Stimulated activated CD4-positive, alpha-beta T cell treated with anti-CD3 and anti-CD28 coated beads, Interleukin-15, amount 100 ng/mL, for 24 hours (primary cell): ENCODE data around the gene CAMKMT.

Source experiments
- DNase-seq: peaks from one replicate; pipeline ENCODE4 v3.0.0-alpha.2; 2020

The CAMKMT gene

DNA sequence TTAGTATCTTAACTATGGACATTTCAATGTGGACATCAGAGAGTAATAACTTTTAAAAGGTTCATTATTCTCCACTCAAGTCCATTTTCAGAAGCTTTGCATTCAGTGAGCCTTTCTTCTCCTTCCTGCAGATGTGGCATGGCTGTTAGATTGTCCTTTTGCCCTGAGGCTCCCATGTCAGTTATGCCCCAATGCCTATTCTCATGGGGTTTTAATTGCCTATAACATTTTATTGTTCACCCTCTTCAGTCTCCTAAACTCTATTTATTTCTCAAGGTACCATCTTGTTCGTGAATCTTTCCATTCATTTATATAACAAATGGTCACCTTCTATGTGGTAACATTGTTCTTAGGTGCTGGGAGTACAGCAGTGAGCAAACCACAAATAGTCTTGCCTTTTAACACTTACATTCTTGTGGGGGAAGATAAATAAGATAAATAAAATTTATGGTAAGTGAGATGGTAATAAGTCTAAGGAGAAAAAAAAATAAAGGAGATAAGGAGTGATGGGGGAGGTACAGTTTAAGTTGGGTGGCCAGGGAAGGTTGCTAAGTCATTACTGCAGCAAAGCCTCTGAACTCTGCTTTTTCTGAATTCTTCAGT is 301.8 kb downstream of the CAMKMT start:
- no peak for DNase-seq

DNA sequence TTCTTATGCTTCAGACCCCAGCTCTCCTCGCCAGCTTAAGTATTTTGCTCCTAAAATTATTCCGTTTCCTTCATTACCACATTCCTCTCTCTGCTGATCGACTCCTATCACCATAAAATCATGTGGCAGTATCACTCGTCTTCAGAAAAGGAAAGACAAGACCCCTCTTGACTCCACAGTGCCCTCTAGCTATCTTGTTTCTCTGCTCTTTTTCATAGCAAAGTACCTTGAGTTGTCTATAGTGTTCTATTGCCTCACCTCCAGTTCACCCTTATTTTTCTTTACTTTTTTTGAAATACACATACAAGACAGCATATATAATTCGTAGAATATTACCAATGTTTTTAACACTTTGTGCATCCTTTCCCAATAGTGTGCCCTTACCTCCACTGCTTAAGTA is 306.6 kb downstream of the CAMKMT start:
- DNase-seq, result no peak

DNA sequence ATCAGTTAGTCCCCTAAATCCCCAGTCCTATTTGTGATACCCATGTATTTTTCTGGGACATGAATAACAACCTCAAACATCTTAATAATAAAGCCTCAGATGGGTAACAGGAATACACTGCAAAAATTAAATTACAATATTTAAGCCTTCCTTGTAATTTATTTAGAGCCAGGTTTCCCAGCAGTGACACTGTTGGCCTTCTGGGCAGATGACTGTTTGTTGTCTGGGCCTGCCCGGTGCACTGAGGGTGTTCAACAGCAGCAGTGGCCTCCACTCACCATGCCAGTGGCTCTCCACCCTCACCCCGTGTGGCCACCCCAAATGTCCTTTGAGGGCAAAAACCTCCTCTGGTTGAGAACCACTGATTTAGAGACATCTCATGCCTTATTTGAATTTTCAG is 309.5 kb downstream of the CAMKMT start:
- no peak for DNase-seq

DNA sequence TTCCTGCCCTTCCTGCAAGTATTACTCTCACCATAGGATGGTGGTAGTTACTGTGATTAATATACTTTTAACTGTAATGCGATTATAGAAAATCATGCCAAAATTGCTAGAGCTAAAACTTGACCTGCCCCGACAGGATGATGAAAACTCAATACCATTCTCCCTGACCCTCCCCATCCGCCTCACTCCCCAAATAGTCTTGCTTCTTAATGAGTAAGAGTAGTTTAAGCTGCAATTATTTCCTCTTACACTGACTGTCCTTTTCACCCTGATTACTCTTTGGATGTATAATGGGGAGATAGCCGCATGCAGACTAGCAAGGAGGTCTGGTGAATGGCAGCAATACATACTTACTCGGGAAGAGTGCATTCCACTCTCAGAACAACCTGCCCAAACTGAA is 310.2 kb downstream of the CAMKMT start:
- DNase-seq, result no peak

DNA sequence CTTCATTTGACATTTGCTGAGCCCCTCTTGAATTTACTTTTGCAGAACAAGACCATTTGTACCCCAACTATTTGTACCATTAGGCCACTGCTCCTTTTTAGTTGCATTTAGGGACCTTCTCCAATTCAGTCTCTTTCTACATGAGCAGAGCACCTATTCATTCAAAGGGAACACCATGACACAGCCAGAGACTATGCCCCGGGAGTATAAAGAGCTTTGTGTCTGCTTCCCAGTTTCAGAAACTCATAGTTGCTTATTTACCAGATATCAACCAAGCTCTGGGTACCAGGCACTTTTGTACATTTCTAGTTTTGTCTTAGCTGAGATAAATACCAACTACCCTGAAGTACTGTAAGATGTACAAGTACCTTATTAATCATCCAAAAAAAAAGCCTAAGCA is 310.7 kb downstream of the CAMKMT start:
- DNase-seq, result no peak

DNA sequence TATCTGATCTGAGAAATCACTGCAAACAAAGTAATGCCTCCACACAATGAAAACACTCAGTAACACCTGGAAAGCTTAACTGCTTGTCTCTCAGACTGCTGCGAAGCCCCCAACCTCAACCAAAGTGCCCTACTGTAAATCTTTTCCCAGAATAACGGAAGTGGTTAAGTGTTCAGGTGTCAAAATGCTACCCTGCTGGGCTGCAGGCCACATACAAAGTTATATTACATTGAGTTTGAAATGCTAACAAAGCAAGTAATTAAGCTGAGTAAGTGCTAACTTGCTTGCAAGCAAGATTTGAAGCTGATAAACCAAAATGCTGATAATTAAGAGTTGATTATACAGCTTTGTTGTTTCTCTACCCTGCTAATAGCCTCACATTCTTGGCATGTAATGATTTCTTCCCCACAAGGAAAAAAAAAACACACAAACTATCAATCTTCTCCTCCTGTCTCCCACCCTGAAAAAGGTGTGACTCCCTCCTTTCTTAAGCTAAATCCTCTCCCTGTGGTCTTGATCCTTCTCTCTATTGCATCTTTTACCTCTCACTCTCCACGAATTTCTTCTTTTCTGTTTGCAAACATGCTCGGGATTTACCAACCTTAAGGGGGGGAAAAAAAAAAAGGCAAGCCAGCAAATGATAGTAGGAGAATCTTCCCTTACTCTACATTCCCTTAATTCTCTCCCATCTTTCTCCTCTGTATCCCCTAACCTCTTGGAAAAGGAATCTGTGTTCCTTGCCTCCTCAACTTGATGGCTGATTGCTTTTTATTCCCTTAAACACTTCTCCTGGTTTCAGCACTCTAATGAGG is 312.9 kb downstream of the CAMKMT start:
- DNase-seq, result no peak

DNA sequence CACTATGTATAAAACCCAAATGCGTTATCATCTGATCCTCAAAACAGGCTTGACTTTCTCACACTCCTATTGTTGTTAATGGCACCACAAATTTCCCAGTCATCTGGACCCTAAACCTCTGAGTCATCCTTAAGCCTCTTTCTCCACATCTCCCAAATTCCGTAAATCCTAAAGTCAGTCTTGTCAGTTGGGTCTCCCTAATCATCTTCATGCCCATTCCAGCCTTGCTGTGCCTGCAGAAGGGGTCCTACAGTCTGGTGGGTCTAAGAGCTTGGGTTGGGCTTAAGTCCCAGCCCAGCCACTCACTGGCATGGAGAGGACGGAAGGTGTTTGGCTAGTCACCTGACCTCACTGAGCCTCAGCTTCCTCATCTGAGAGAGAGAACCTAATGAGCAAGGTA is 314.6 kb downstream of the CAMKMT start:
- DNase-seq, result no peak

DNA sequence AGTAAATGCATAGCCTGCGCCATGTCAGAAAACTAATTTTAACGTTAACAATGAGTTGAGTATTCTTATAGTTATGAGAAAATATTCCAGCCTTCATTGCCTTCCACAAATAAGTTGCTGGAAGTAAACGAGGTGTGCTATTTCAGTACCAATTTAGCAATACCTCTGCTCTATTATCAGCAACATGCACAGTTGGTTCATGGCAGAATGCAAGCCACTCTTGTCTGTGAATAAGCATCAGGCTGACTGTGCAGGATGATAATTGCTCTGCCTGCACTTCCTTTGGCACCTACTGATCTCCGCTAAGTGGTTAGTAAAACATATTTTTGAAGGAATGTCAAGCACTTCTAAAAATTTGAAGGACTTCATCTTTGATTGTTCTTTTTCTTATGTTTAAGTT is 317.8 kb downstream of the CAMKMT start:
- DNase-seq, result no peak

DNA sequence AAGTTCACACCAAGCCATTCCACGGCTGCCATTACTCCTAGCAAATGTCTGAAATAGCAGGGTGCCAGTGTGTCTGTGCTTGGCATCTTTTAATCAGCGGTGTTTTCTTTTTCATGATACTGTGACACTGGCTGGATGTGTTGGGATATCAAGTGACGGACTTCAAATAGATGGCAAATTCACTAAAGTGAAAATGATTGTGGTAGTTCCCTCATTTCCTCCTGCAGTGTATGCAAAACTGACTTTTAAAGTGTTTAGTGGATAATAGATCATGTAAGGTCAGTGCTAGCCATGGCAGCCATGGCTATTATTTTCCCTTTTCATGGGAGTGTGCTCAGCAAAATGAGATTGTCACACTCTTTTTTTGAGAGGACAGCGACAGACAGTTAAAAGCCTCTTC is 318.2 kb downstream of the CAMKMT start:
- DNase-seq, result no peak

DNA sequence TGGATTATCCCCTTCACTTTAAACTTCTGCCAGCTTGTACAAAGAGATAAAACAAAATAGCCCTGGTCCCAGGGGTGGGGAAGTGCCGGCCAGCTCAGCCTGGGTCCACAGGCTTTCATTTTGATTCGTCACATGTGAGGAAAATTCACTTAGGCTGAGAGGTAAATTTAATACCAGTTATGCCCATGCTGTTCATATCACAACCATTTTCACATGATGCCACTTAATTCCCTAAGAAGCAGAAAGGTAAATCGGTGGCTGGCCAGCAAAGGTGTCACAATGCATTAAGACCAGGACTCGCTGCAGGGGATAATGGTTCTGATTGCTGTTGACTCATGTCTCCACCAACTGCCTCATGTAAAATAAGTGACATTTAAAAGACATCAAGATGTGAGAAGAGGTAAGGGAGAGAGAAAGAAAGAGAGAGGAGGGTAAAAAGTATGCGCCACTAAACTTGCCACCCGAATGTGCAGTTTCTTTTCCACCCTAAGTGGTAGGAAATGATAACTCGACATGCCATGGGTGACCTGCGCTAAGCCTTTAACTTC is 318.8 kb downstream of the CAMKMT start:
- DNase-seq, result no peak

DNA sequence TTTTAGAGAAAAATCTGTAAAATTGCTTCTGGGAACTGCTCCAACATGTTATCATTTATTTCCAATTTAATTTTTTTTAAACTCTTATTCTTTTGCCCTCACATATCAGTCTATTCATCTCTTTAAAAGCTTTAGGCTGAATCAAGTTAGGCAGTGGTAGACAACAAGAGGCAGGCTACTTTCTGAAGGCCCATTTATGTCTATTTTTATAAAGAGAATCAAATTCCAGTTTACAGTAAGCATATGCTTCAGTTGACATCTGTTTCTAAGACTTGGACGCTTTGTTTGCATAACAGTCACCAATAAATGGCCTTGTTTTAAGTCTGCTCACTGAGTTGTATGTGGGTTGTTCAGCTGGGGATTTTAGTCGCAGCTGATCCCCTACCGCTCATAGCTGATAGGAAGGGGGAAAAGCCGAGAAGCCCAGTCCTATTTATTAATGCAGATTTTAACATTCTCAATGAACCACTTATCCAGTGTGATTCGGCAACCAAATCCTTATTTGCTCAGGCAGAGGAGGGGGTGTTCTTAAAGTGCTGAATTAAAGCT is 319.3 kb downstream of the CAMKMT start:
- no peak for DNase-seq

DNA sequence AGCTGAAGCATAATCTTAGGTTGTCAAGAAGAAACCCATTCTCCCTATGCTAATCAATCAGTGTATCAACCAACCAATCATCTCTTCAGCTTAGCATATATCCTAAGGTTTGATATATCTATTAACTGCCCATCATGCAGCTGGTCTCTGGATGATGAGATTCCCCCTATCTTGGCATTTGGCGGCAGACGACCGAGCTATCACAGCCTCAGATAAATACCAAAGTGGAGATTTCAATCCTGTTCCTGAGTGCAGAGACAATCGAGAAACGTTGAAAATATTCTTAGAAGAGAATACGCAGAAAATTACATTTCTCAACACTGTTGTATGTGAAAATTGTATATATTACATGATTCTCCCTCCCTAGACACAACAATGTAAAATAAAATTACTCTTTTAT is 320.7 kb downstream of the CAMKMT start:
- DNase-seq, result no peak

DNA sequence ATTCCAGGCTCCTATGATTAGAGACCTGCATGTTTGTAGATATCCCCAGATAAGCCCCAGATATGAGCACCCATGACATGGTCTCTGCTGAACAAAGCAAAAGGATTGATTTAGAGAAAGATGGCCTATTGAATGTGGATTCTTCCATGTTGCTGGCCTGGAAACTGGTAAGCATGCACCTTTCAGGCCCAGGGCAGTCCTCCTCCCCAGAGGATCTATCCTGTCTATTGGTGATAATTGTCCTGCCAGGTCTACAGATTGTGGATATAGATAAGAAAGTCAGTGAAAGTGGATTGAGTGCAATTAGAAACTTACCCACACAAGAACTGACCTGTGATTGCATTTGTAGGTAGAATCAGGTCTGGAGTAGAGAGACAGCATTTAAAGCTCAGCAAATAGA is 322.8 kb downstream of the CAMKMT start:
- no peak for DNase-seq

DNA sequence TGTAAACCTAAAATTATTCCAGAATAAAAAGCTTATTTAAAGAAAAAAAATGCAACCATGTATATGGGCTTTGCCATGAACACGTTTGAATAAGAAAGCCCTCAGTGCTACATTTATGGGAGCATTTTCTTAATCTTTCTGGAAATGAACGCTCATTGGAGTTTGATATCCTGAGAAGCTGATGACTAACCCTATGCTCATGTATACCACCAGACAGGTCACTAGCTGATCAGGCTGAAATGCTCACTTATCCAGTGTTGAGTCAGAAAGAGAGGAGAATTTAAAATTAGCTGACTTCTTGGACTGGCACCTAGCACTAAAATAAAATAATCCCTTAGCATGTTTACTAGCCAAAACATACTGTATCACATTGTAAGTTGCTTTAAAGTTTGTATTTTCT is 324.8 kb downstream of the CAMKMT start:
- DNase-seq, result no peak

DNA sequence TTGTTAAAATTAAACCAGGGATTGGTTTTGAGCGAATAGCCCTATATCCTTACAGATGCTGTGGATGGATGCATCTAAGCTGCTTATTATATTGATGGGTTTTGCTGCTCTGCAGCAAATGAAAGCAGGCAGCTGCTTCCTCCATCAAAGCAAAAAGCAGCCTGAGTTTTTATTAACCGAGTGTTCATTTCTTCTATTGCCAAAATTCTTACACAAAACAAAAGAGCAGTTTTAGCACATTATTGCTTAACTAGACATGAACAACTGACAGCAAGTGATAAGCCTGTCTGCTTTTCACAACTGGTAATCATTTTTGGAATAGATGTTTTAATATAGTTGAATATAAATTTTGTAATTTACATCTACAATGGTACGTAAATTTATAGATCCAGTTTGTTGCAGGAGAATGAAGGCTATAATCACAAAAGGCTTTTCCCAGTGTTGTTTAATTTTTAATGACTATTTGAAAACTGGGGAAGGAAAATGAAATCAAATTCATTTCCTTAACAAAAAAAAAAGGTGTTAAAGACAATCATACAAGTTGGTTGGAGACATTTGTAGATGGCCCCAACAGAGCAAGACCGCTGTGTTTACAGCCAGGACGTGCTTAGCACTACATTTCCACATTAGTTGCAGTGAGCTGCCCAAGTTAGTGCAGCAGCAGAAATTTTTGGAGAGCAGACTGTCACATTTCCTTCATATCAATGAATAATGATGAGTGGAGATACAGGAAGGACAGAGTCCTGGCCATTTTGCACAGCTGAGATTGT is 326.1 kb downstream of the CAMKMT start:
- DNase-seq, result no peak

DNA sequence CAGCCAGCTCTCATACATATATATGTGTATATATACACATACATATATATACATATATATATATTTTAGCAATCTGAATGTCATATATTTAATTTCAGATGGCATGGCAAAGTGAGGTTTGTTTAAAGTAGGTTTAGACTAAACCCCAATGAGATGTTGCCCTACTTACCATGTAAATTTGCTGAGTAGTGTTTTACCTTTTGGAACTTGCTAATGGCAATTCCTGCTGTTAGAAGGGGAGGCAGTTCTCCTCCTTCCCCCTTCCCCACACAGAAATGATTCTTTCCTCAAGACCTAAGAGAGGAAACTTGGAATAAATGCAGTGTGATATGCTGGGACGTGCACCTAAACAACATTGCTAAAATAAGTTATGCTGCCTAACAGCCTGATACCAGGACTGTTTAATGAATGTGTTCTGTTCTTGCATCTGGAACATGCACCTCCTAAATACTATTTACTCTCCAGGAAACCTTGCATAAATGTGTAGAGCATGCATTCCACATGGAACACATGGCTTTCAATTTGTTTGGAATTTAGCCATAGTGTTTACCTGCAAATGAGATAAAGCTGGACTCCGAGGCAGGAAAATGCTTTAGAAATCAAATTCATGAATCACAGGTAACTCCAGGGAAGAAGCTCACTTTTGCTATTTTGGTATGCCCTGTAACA is 326.8 kb downstream of the CAMKMT start:
- DNase-seq, result no peak

DNA sequence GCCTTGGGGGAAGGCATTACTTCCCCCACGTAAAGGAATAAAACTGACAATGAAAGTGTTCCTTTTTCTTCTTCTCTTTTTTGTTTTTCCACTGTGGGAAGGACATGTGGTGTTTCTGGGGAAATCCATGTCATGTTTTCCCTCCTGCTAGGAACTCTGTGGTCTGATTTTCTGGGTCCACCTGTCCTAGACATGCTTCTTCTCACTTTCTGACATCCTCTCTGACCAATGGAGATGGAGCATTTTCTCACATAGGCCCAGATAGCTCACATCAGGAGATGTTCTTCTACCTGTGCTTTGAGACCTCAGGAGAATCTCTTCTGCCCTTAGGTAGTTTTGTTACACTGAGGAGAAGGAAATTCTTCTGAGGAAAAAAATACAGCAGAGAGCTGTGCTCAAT is 327.8 kb downstream of the CAMKMT start:
- no peak for DNase-seq

DNA sequence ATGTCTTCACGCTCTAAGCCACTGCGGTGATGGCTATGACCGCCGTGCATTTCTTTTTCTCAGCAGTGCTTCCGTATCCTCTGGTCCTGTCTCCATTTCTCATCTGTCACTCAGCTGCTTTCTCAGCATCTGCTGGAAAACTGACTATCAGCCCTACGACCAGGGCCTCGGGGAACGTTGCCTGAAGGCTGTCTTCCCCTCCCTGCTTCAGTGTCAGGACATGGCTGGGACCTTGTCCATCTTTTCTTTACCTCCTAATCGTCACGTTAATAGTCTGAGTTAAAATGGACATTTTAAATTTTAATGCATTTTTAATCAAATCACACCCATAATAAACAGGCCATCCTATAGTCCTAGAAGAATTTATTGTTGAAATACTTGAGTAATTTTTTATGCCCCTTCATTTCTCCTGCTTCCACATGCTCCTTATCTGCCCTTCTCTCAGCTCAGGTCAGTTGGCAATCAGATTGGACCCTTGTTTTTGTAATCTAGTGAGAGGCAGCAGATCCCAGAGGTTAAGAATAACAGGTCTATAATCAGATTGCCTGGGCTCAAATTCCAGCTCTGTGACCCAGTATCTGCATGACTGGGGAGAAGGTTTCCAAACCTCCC is 329.5 kb downstream of the CAMKMT start:
- no peak for DNase-seq

DNA sequence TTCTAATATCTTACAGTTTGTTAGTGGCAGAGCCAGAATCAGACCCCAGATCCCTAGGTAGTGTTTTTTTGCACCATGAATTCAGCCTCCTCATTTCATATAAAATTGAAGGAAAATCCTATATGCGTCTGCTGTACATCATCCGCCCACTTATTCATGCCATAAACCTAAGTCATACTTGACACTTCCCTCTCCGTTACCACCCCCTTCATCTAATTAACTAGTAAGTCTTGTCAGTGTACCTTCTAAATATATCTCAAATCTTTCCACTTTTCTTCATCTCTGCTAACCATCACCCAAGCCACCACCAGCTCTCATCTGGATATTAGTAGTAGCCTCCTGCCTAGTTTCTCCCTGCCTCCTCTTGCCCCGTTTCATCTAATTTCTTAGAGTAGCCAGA is 331.1 kb downstream of the CAMKMT start:
- no peak for DNase-seq

DNA sequence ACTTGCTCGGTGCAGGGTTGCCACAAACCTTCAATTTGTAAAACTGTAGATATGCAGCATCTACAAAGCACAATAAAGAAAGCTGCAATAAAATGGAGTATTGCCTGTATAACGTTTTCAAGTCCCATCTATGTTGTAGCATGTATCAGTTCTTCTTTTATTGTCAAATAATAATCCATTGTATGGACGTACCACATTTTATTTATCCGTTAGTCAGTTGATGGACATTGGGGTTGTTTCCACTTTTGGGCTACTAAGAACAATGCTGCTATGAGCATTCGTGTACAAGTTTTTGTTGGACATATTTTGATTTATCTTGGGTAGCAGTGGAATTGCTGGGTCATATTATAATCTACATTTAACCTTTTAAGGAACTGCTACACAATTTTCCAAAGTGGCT is 339.1 kb downstream of the CAMKMT start:
- no peak for DNase-seq

DNA sequence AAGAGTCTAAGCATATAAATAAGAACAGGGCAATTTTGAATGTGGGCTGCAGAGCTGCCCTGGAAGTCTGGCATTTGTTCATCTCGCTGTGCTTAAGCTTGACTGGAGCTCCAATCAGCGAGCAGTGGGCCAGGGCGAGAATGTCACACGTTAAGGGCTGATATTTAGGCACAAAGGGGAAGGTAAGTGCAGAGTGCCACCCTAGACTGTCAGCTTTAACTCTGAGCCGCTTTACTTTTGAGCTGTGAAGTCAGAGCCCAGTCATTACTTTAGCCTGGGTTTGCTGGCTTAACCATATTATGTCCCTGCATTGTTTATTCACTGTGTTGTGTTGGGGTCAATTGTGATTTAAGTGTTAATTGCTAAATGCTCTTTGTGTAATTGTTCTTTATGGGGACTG is 343.6 kb downstream of the CAMKMT start:
- DNase-seq, result no peak

DNA sequence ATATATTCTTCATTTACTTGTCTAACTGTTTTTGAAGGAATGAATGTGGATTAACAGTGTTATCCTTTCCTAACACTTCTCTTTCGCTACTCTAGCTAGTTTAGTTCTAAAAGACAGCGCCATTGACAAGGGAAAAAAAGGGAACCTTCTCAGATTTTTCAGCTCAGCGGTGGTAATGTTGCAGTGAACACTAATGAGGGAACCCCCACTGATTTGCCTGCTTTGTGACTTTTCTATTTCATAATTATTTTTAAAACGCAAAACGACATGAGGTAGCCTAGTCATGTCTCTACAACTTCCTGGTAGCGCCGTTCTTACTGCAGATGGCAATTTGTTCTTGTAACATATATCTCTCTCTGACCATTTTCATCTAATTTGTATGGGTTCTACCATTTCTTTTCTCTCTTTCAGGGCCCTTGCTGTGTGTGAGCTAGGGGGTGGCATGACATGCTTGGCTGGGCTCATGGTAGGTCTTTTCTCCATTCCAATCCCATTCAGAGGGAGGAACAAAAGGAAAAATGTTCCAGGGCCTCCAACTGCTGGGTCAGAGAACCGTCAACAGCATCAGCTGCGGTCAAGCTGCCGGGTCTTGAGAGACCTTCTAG is 344.2 kb downstream of the CAMKMT start:
- DNase-seq, result no peak
